ENCODE measurements around the gene FNDC1. TPM values are rescaled to one million over a fixed set of nuclear protein-coding genes. Genes with fewer than 3 reads are reported as not detected.

Gene FNDC1
- total RNA-seq, 6 experiments from 2014 or later = 0.02 to 2.7 (median 0.85) TPM

DNA sequence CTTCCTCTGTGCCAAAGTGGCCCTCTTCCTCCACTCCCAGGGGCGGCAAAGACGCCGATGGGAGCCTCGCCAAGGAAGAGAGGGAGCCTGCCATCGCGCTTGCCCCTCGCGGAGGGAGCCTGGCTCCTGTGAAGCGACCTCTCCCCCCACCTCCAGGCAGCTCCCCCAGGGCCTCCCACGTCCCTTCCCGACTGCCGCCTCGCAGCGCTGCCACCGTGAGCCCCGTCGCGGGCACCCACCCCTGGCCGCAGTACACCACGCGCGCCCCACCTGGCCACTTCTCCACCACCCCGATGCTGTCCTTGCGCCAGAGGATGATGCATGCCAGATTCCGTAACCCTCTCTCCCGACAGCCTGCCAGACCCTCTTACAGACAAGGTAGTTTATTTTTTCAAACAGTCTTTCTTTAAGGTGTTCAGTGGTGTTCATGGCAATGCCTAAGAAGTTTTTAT lies 64.9 kb downstream of the FNDC1 start:
- DNase-seq = no peak
- WGBS (ENCODE audit: insufficient coverage, low coverage, low lambda C conversion rate, missing lambda C conversion rate) = 10% methylated on average over 19 of the region's 26 CpGs
- no peak for TF ChIP-seq POLR2A (IDR thresholded peaks at IDR 0.05)
- TF ChIP-seq, protein P1, sequence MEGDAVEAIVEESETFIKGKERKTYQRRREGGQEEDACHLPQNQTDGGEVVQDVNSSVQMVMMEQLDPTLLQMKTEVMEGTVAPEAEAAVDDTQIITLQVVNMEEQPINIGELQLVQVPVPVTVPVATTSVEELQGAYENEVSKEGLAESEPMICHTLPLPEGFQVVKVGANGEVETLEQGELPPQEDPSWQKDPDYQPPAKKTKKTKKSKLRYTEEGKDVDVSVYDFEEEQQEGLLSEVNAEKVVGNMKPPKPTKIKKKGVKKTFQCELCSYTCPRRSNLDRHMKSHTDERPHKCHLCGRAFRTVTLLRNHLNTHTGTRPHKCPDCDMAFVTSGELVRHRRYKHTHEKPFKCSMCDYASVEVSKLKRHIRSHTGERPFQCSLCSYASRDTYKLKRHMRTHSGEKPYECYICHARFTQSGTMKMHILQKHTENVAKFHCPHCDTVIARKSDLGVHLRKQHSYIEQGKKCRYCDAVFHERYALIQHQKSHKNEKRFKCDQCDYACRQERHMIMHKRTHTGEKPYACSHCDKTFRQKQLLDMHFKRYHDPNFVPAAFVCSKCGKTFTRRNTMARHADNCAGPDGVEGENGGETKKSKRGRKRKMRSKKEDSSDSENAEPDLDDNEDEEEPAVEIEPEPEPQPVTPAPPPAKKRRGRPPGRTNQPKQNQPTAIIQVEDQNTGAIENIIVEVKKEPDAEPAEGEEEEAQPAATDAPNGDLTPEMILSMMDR (IDR thresholded peaks at IDR 0.05) = no peak

DNA sequence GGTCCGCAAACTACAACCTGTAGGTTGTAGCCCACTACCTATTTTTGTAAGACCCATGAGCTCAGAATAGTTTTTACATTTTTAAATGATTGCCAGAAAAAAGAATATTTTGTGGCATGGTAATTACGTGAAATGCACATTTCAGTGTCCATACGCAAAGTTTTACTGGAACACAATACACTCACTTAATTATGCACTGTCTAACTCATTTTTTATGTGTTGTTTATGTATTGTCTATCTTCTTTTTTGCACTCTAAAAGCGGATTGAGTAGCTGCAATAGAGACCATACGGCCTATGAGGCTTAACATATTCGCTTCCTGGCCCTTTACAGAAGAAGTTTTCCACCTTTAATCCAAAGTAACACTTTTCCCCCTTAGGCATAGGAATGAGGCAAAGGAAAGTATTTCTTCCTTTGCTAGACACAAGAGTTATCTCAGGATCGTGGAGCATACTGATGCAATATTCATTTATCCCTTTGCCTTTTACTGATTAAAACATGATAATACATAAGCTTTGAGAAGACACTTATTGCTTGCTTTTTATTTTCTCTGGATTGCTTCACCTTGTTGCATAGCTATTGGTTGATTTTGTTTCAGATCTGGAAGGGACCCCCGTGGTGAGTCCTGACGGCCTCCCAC lies 69.8 kb downstream of the FNDC1 start:
- Histone ChIP-seq H3K27me3 (no peaks in the 10 kb centered on the region), H3K9me3 (no peaks in the 10 kb centered on the region), H3K36me3 (no peaks in the 10 kb centered on the region), H3K4me3 (no peak overlapping the region), H3K27ac (no peak overlapping the region), H3K4me1 (peaks cover 0 to 3% (median 0%) of the 10 kb centered on the region in 4 donors)
- TF ChIP-seq POLR2A (IDR thresholded peaks at IDR 0.05) = no peak
- TF ChIP-seq, protein P1 (IDR thresholded peaks at IDR 0.05) = no peak
- 69% methylated on average over 9 of the region's 9 CpGs for WGBS (ENCODE audit: insufficient coverage, low coverage, low lambda C conversion rate, missing lambda C conversion rate)
- intact Hi-C loops (cut with DNase I) = no loop called here
- no peak for DNase-seq
- no peak for ATAC-seq

More for the DNA sequence above, 64.9 kb downstream of the FNDC1 start:
- ATAC-seq = peak in 1 of 4 donors; percentile 23
- H3K36me3 ChIP-seq = no peaks in the 10 kb centered on the region
- no peaks in the 10 kb centered on the region for H3K9me3 ChIP-seq
- H3K4me3 ChIP-seq = peak overlapping the region in 2 of 3 donors; percentile 9 to 35
- intact Hi-C loops (cut with DNase I) = no loop called here
- no peaks in the 10 kb centered on the region for H3K27me3 ChIP-seq
- no peak overlapping the region for H3K27ac ChIP-seq
- H3K4me1 ChIP-seq = peaks cover 0 to 7% (median 0%) of the 10 kb centered on the region in 4 donors

- no peak for TF ChIP-seq POLR2A (IDR thresholded peaks at IDR 0.05)
- TF ChIP-seq, protein P1 (IDR thresholded peaks at IDR 0.05) = no peak
- ATAC-seq (no peak), DNase-seq (no peak)
- Histone ChIP-seq H3K27me3 (no peaks in the 10 kb centered on the region), H3K27ac (no peak overlapping the region), H3K4me3 (no peak overlapping the region), H3K36me3 (no peaks in the 10 kb centered on the region), H3K4me1 (peaks cover 0 to 11% (median 0%) of the 10 kb centered on the region in 4 donors), H3K9me3 (no peaks in the 10 kb centered on the region)
- intact Hi-C loops (cut with DNase I) = no loop called here
- WGBS (ENCODE audit: insufficient coverage, low coverage, low lambda C conversion rate, missing lambda C conversion rate) = 65% methylated on average over 3 of the region's 3 CpGs
Observed at GRCh38 chr6:159249128-159249527, 79.9 kb downstream of the FNDC1 start.

GRCh38 chr6:159249752-159250151 lies 80.6 kb downstream of the FNDC1 start:
- Histone ChIP-seq H3K9me3 (no peaks in the 10 kb centered on the region), H3K36me3 (no peaks in the 10 kb centered on the region), H3K27ac (no peak overlapping the region), H3K27me3 (no peaks in the 10 kb centered on the region), H3K4me3 (no peak overlapping the region), H3K4me1 (peaks cover 0 to 14% (median 0%) of the 10 kb centered on the region in 4 donors)
- no peak for TF ChIP-seq POLR2A (IDR thresholded peaks at IDR 0.05)
- TF ChIP-seq, protein P1 (IDR thresholded peaks at IDR 0.05) = no peak
- no peak for ATAC-seq
- DNase-seq = no peak
- 58% methylated on average over 8 of the region's 8 CpGs for WGBS (ENCODE audit: insufficient coverage, low coverage, low lambda C conversion rate, missing lambda C conversion rate)
- intact Hi-C loops (cut with DNase I) = loop anchor here in 1 of 2 donors (5.0 kb wide), 1 partner anchor 218 kb away; no protein-coding TSS in a partner anchor
